Adrenal gland (tissue), 5 donors: ENCODE measurements around the gene UVRAG.

ENCODE experiments used
- CTCF ChIP-seq, 6 experiments: fragments of 450-650 bp in 4 of 6; fragments of 200-600 bp in 2 of 6; sonication (generic) in 1 of 6; IDR thresholded peaks; 1 replicate in 5 of 6; 2 replicates in 1 of 6; pipeline versions ENCODE4 v1.5.1 to v1.8.0; 2016 to 2021; ENCODE audit warnings: antibody characterized with exemption in 6 of 6, mild to moderate bottlenecking in 2 of 6, moderate library complexity in 1 of 6
- POLR2A ChIP-seq, 2 donors: fragments of 450-650 bp; IDR thresholded peaks; one replicate each; pipeline ENCODE4 v1.6.1; 2017; ENCODE audit warnings: antibody characterized with exemption in 2 of 2, mild to moderate bottlenecking in 2 of 2, moderate library complexity in 1 of 2
- donor health status: DM: no; HTN: no; CAD: no.

- TF ChIP-seq CTCF (IDR thresholded peaks at IDR 0.05) (no peak), POLR2A (IDR thresholded peaks at IDR 0.05) (no peak)
Observed at GRCh38 chr11:75869661-75870455, 54.8 kb downstream of the UVRAG start.
